H1 (cell line): ENCODE results near the gene AGPAT3. TPM values are rescaled to one million over a fixed set of nuclear protein-coding genes. Genes with fewer than 3 reads are reported as not detected.

Source experiments
- CTCF ChIA-PET: fragments of 300-600 bp; sonication (Branson Sonifier 250); formaldehyde crosslinking; loops from one replicate; lab custom pipeline; 2021; ENCODE audit not compliant: partially characterized antibody; lab: Charles Lee
- POLR2A ChIA-PET: fragments of 300-600 bp; sonication (Branson Sonifier 250); formaldehyde crosslinking; loops from one replicate; lab custom pipeline; 2021; ENCODE audit warnings: inconsistent platforms; ENCODE audit not compliant: partially characterized antibody; lab: Charles Lee
- DNase-seq, 2 experiments: peaks; one replicate each; pipeline versions ENCODE4 v3.0.0 to v3.0.0-alpha.2; 2010 to 2022; ENCODE audit warnings: low spot score in 2 of 2, low read depth in 1 of 2, mixed read lengths in 1 of 2
- FAIRE-seq: peaks from 2 replicates; lab custom pipeline; 2011; peaks lifted over from hg19 to GRCh38; lab: Jason Lieb, UNC
- H2AFZ ChIP-seq: 2 replicates; pipeline ENCODE4 v1.8.1; 2012; ENCODE audit warnings: low read length, inconsistent platforms
- H2AK5ac ChIP-seq: 2 replicates; pipeline ENCODE4 v1.6.1; 2013; ENCODE audit warnings: low read depth, low read length
- H2BK120ac ChIP-seq: replicated peaks from 2 replicates; pipeline ENCODE3; 2013; ENCODE audit warnings: low read depth, low read length, inconsistent platforms
- H2BK12ac ChIP-seq: 2 replicates; pipeline ENCODE4 v1.6.1; 2013; ENCODE audit warnings: low read depth, low read length
- H2BK15ac ChIP-seq: 2 replicates; pipeline ENCODE4 v1.6.1; 2013; ENCODE audit warnings: low read length
- H2BK20ac ChIP-seq: 2 replicates; pipeline ENCODE4 v1.6.1; 2013; ENCODE audit warnings: low read length
- H2BK5ac ChIP-seq: 2 replicates; pipeline ENCODE4 v1.6.1; 2013; ENCODE audit warnings: low read depth, low read length
- H3K14ac ChIP-seq: 2 replicates; pipeline ENCODE4 v1.6.1; 2013; ENCODE audit warnings: inconsistent platforms; ENCODE audit not compliant: insufficient read length
- H3K18ac ChIP-seq: 2 replicates; pipeline ENCODE4 v1.6.1; 2013; ENCODE audit warnings: low read length; ENCODE audit errors: extremely low read depth
- H3K23ac ChIP-seq: 2 replicates; pipeline ENCODE4 v1.6.1; 2013; ENCODE audit warnings: inconsistent platforms; ENCODE audit not compliant: insufficient read length
- H3K23me2 ChIP-seq: 2 replicates; pipeline ENCODE4 v1.6.1; 2013; ENCODE audit warnings: low read depth, low read length
- H3K27ac ChIP-seq: 2 replicates; pipeline ENCODE4 v1.6.1; 2011; ENCODE audit warnings: low read depth, low read length, inconsistent platforms
- H3K27me3 ChIP-seq, 4 experiments: replicated peaks in 1 of 4; 1 replicate in 1 of 4; 2 replicates in 3 of 4; pipeline versions ENCODE4 v1.6.1 to v1.8.1; 2011 to 2013; ENCODE audit warnings: low read length in 3 of 4, mild to moderate bottlenecking in 3 of 4, inconsistent platforms in 2 of 4, mixed read lengths in 2 of 4, moderate library complexity in 1 of 4; ENCODE audit not compliant: control insufficient read depth in 3 of 4, insufficient read depth in 3 of 4; ENCODE audit errors: extremely low read depth in 1 of 4
- H3K36me3 ChIP-seq, 4 experiments: 2 replicates each; pipeline versions ENCODE4 v1.6.1 to v1.8.1; 2011 to 2013; ENCODE audit warnings: mild to moderate bottlenecking in 4 of 4, low read length in 3 of 4, moderate library complexity in 2 of 4, control low read depth in 1 of 4, inconsistent platforms in 1 of 4; ENCODE audit not compliant: insufficient read depth in 4 of 4, control insufficient read depth in 2 of 4
- H3K4ac ChIP-seq: replicated peaks from 2 replicates; pipeline ENCODE3; 2013; ENCODE audit warnings: low read length, low read depth, mixed read lengths, inconsistent platforms; ENCODE audit not compliant: insufficient read length
- H3K4me1 ChIP-seq, 4 experiments: replicated peaks in 1 of 4; 1 replicate in 1 of 4; 2 replicates in 3 of 4; pipeline versions ENCODE4 v1.6.1 to v1.8.1; 2011 to 2013; ENCODE audit warnings: low read length in 3 of 4, inconsistent platforms in 2 of 4, mixed read lengths in 1 of 4; ENCODE audit not compliant: insufficient read depth in 4 of 4, control insufficient read depth in 3 of 4
- H3K4me2 ChIP-seq, 2 experiments: 2 replicates each; pipeline versions ENCODE4 v1.6.1 to v1.8.1; 2011 to 2013; ENCODE audit warnings: low read depth in 2 of 2, low read length in 2 of 2, control low read depth in 1 of 2, inconsistent platforms in 1 of 2, mild to moderate bottlenecking in 1 of 2; ENCODE audit not compliant: insufficient read depth in 1 of 2
- H3K4me3 ChIP-seq, 4 experiments: fragments of 200-600, 300-600 bp in 1 of 4; sonication (generic), shearing (Covaris generic), sonication (Bioruptor Twin) in 1 of 4; 2 replicates each; pipeline versions ENCODE4 v1.5.1 to v1.8.1; 2011 to 2016; ENCODE audit warnings: low read length in 4 of 4, low read depth in 3 of 4, control low read depth in 2 of 4, inconsistent platforms in 2 of 4, mild to moderate bottlenecking in 2 of 4, mixed read lengths in 1 of 4, moderate library complexity in 1 of 4; ENCODE audit not compliant: insufficient read depth in 2 of 4; ENCODE audit errors: extremely low read depth in 1 of 4
- H3K56ac ChIP-seq: replicated peaks from 2 replicates; pipeline ENCODE3; 2013; ENCODE audit warnings: low read depth, mild to moderate bottlenecking, mixed read lengths, low read length, inconsistent platforms; ENCODE audit not compliant: insufficient read length
- H3K79me1 ChIP-seq: 2 replicates; pipeline ENCODE4 v1.6.1; 2013; ENCODE audit warnings: low read depth, low read length, control low read depth
- H3K79me2 ChIP-seq, 2 experiments: 2 replicates each; pipeline versions ENCODE4 v1.6.1 to v1.8.1; 2012 to 2013; ENCODE audit warnings: low read length in 2 of 2, mild to moderate bottlenecking in 2 of 2, inconsistent platforms in 1 of 2; ENCODE audit not compliant: insufficient read depth in 2 of 2, control insufficient read depth in 1 of 2
- H3K9ac ChIP-seq, 4 experiments: replicated peaks in 1 of 4; 1 replicate in 1 of 4; 2 replicates in 3 of 4; pipeline versions ENCODE4 v1.6.1 to v1.8.1; 2011 to 2013; ENCODE audit warnings: low read depth in 3 of 4, low read length in 3 of 4, control low read depth in 2 of 4, mild to moderate bottlenecking in 2 of 4, moderate library complexity in 2 of 4, inconsistent platforms in 1 of 4; ENCODE audit errors: extremely low read depth in 1 of 4
- H3K9me3 ChIP-seq, 2 experiments: 2 replicates each; pipeline versions ENCODE4 v1.6.1 to v1.8.1; 2012 to 2013; ENCODE audit warnings: mild to moderate bottlenecking in 2 of 2, moderate library complexity in 2 of 2, control low read depth in 1 of 2, inconsistent platforms in 1 of 2, low read depth in 1 of 2, low read length in 1 of 2, mixed read lengths in 1 of 2; ENCODE audit not compliant: insufficient read depth in 2 of 2
- H4K20me1 ChIP-seq, 2 experiments: replicated peaks in 1 of 2; 2 replicates each; pipeline versions ENCODE3 to v1.8.1; 2011 to 2013; ENCODE audit warnings: inconsistent platforms in 2 of 2, low read length in 2 of 2, mild to moderate bottlenecking in 1 of 2; ENCODE audit not compliant: insufficient read depth in 2 of 2, control insufficient read depth in 1 of 2
- H4K5ac ChIP-seq: 2 replicates; pipeline ENCODE4 v1.6.1; 2013; ENCODE audit warnings: low read length, low read depth, mixed read lengths, inconsistent platforms; ENCODE audit not compliant: insufficient read length
- H4K8ac ChIP-seq: 2 replicates; pipeline ENCODE4 v1.8.0; 2013; ENCODE audit warnings: mild to moderate bottlenecking, moderate library complexity, low read length, inconsistent platforms; ENCODE audit not compliant: insufficient read depth; ENCODE audit errors: extremely low read depth
- H4K91ac ChIP-seq: replicated peaks from 2 replicates; pipeline ENCODE3; 2013; ENCODE audit warnings: low read length, mixed read lengths, inconsistent platforms; ENCODE audit not compliant: insufficient read length
- CEBPB ChIP-seq: IDR thresholded peaks from 2 replicates; pipeline ENCODE4 v1.6.1; 2012; ENCODE audit warnings: low read depth, low read length
- SAP30 ChIP-seq: fragments of 300-600 bp; sonication (generic); IDR thresholded peaks from 2 replicates; pipeline ENCODE4 v1.7.1; 2012; ENCODE audit warnings: low read length, moderate library complexity, mild to moderate bottlenecking, inconsistent platforms; ENCODE audit not compliant: insufficient read depth, insufficient replicate concordance
- SP2 ChIP-seq: IDR thresholded peaks from 2 replicates; pipeline ENCODE4 v1.6.1; 2012; ENCODE audit warnings: mild to moderate bottlenecking, low read length, inconsistent platforms
- WGBS, 2 experiments: shearing (Covaris generic) in 1 of 2; methylation state at CpG; one replicate each; pipeline versions ENCODE4 v1.1.6 to v1.1.7; 2013 to 2015; ENCODE audit warnings: low lambda C conversion rate in 2 of 2, mixed read lengths in 2 of 2, inconsistent platforms in 1 of 2, low coverage in 1 of 2, missing lambda C conversion rate in 1 of 2; ENCODE audit not compliant: insufficient replicate concordance in 2 of 2, insufficient coverage in 1 of 2, insufficient read length in 1 of 2; ENCODE audit errors: extremely low coverage in 1 of 2, missing lambda C conversion rate in 1 of 2; 5-methylcytosine and 5-hydroxymethylcytosine counted together
- polyA plus RNA-seq, 7 experiments: library from polyadenylated mRNA; depleted of rRNA in 3 of 7; stranded (reverse) in 5 of 7; unstranded in 2 of 7; fragments of >200 nt in 5 of 7; fragments of 200-250 nt in 2 of 7; gene quantifications; 1 replicate in 5 of 7; 2 replicates in 1 of 7; 4 replicates in 1 of 7; pipeline versions ENCODE4 v1.2.1 to v1.2.3, GENCODE V29; 2011 to 2013; ENCODE audit warnings: missing spikeins in 2 of 7, mixed read lengths in 2 of 7
- total RNA-seq: library from RNA; stranded (reverse); fragmentation: NEBNext Ultra II Directional; extraction: Animal tissue kit (Norgen Biotek cat#: 25700); gene quantifications from 2 replicates; pipeline ENCODE4 v1.2.1, GENCODE V29; 2021

AGPAT3 gene
- total and polyA plus RNA-seq, 2 of the 8 experiments (the other 6 are each of a cell fraction or from before 2014, with no cell fraction given) = 5.8 to 7.3 TPM

DNA sequence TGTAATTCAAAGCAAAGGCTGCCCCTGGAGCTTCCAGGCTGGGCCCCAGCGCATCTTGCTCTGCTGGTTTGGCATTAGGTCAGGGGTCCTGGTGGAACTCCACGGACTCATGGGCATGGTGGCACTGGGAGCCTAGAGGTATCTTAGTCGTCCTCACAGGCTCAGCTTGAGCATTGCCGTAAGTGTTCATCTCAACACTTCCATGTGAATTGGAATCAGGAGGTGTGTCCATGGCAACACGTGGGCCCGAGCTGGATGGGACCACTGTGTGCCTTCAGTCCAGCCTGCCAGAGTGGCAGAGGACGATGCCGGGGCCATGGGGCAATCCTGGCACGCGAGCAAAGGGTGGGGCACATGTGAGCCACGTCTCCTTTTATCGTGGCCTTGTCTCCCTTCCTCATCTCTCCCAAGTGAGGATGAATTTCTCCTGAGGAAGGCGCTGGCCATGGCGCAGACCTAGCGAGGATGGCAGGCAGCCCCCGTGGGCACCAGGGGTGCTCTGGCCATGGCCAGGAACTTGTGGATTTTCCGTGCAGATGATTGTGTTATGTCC is 47.0 kb downstream of the AGPAT3 start:
- Histone ChIP-seq H3K56ac (no peak overlapping the region), H4K5ac (no peak overlapping the region), H2BK120ac (no peak overlapping the region), H3K9ac (no peak overlapping the region), H3K4me3 (no peak overlapping the region), H3K27me3 (no peaks in the 10 kb centered on the region), H2BK5ac (no peak overlapping the region), H2AK5ac (no peak overlapping the region), H3K4me1 (peaks cover 0 to 3% (median 0%) of the 10 kb centered on the region in 4 experiments; a peak in 1 of 7 replicates), H3K79me2 (no peaks in the 10 kb centered on the region), H3K23me2 (no peaks in the 10 kb centered on the region), H4K8ac (no peak overlapping the region), H3K27ac (no peak overlapping the region), H2AFZ (no peak overlapping the region), H3K4ac (no peak overlapping the region), H3K23ac (no peak overlapping the region), H3K14ac (no peak overlapping the region), H2BK20ac (no peak overlapping the region), H2BK12ac (no peak overlapping the region), H4K20me1 (no peaks in the 10 kb centered on the region), H3K4me2 (no peak overlapping the region), H4K91ac (no peak overlapping the region), H3K9me3 (no peaks in the 10 kb centered on the region), H2BK15ac (no peak overlapping the region), H3K18ac (no peak overlapping the region), H3K36me3 (no peaks in the 10 kb centered on the region), H3K79me1 (no peaks in the 10 kb centered on the region)
- FAIRE-seq (no peak), DNase-seq (no peak)
- POLR2A ChIA-PET = no interaction called here
- TF ChIP-seq CEBPB = no peak
- TF ChIP-seq SAP30 = no peak
- TF ChIP-seq SP2 = no peak
- CTCF ChIA-PET = interaction anchor here (0.5 to 1.1 kb wide), 3 partner anchors 20 to 1137 kb away, joined by 3 to 4 read pairs (median 3); no protein-coding TSS in a partner anchor
- WGBS, 2 experiments = 95% methylated on average over 14 of the region's 17 CpGs; no CpG with 5 or more reads in 1 of the 2 experiments
